Left lung (tissue), 10 donors: ENCODE results near the gene CFD. TPM values are rescaled to one million over a fixed set of nuclear protein-coding genes. Genes with fewer than 3 reads are reported as not detected.

ENCODE experiments used
- ATAC-seq: fragments of 200-7000 bp; cut with Tn5 transposase; one replicate; pipeline ENCODE4 v1.9.1; 2020; ENCODE audit warnings: moderate library complexity
- DNase-seq, 4 donors: peaks; one replicate each; pipeline ENCODE4 v3.0.0-alpha.2; 2013 to 2020
- H3K27ac ChIP-seq, 2 donors: fragments of 200-600 bp; sonication (generic) in 1 of 2; one replicate each; pipeline versions ENCODE4 v1.5.0 to v1.8.0; 2020 to 2021
- H3K27me3 ChIP-seq, 2 donors: fragments of 200-600 bp; sonication (generic) in 1 of 2; one replicate each; pipeline versions ENCODE4 v1.5.0 to v1.8.0; 2020 to 2021
- H3K36me3 ChIP-seq, 2 donors: fragments of 200-600 bp; sonication (generic) in 1 of 2; one replicate each; pipeline versions ENCODE4 v1.5.0 to v1.8.0; 2020 to 2021
- H3K4me1 ChIP-seq, 2 donors: fragments of 200-600 bp; one replicate each; pipeline ENCODE4 v1.8.0; 2021
- H3K4me3 ChIP-seq, 2 donors: fragments of 200-600 bp; sonication (generic) in 1 of 2; one replicate each; pipeline versions ENCODE4 v1.5.0 to v1.8.0; 2020 to 2021; ENCODE audit warnings: mild to moderate bottlenecking in 1 of 2
- H3K9me3 ChIP-seq, 2 donors: fragments of 200-600 bp; sonication (generic) in 1 of 2; one replicate each; pipeline versions ENCODE4 v1.5.0 to v1.8.0; 2020 to 2021
- CTCF ChIP-seq, 2 donors: fragments of 200-600 bp; sonication (generic) in 1 of 2; IDR thresholded peaks; one replicate each; pipeline versions ENCODE4 v1.5.0 to v1.8.0; 2021; ENCODE audit warnings: antibody characterized with exemption in 2 of 2
- intact Hi-C, 2 donors: fragments of 100-400 bp; cut with DNase I; formaldehyde crosslinking; loops; one replicate each; pipeline versions ENCODE4 v1.11.2 to v1.14.2; 2022
- polyA plus RNA-seq, 6 donors: library from polyadenylated mRNA; unstranded; fragments of 120-200 nt; gene quantifications; one replicate each; pipeline ENCODE4 v1.2.1, GENCODE V29; 2013; ENCODE audit not compliant: insufficient read length in 6 of 6
- total RNA-seq, 2 donors: library from RNA; stranded (reverse); fragmentation: NEBNext Ultra II Directional; extraction: Animal tissue kit (Norgen Biotek cat#: 25700); gene quantifications; one replicate each; pipeline ENCODE4 v1.2.1, GENCODE V29; 2021
- donor health status: DM: no; HTN: yes; CAD: no.
- donor health status: DM: no; HTN: no; CAD: no.

Gene CFD
- total and polyA plus RNA-seq, 8 donors: 4.9 to 85.3 (median 10.5) TPM

DNA sequence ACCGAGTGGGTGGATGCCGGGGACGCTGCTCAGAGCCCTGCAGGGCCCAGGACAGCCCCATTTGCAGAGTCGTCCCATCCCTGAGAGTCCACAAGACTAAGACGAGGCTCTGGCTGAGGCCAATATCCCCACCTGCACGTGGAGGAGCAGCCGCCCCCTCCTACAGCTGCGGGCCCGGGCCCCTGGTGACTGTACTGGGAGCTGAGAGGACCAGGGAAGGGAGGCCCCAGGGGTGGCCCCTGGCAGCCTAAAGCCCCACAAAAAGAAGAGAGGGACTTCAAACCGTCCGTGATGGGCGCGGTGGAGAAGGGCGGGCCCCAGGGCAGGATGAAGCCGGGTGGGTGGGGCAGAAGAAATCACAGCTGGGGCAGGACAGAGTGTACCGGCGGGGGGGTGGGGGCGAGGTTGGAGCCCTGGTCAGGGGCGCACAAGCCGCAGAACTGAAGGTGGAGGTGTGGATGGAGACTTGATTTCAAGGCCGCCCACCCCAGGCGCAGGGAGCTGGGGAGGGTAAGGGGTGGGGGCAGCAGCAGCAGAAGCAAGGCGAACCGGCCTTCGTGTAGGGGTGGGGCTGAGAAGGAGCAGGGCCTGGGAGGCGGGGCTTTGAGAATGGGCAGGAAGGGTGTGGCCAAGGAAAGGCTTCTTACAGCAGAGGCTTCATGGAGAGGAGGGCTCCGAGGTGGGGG, 12.9 kb downstream of the CFD start:
- H3K4me3 ChIP-seq: peak overlapping the region in 1 of 2 donors; percentile 18
- peak; percentile 51 for ATAC-seq
- H3K36me3 ChIP-seq: peaks cover 0 to 81% of the 10 kb centered on the region in 2 donors
- intact Hi-C loops: no loop called here
- H3K9me3 ChIP-seq: no peaks in the 10 kb centered on the region
- H3K27ac ChIP-seq: peak overlapping the region in 1 of 2 donors; percentile 61
- TF ChIP-seq CTCF (IDR thresholded peaks at IDR 0.05): no peak
- no peaks in the 10 kb centered on the region for H3K27me3 ChIP-seq
- peaks cover 0 to 25% of the 10 kb centered on the region in 2 donors for H3K4me1 ChIP-seq
- DNase-seq: peak in 1 of 4 donors; percentile 90

- Histone ChIP-seq H3K9me3 (no peaks in the 10 kb centered on the region), H3K27me3 (no peaks in the 10 kb centered on the region), H3K27ac (no peak overlapping the region), H3K36me3 (peaks cover 0 to 75% of the 10 kb centered on the region in 2 donors), H3K4me3 (no peak overlapping the region), H3K4me1 (peaks cover 0 to 25% of the 10 kb centered on the region in 2 donors)
- no peak for TF ChIP-seq CTCF (IDR thresholded peaks at IDR 0.05)
- DNase-seq (peak in 1 of 4 donors; percentile 82), ATAC-seq (peak; percentile 4)
- intact Hi-C loops: no loop called here
Measured at GRCh38 chr19:873084-873483, 13.6 kb downstream of the CFD start.

GRCh38 chr19:873561-874041, 14.1 kb downstream of the CFD start:
- no peaks in the 10 kb centered on the region for H3K9me3 ChIP-seq

GRCh38 chr19:875265-875879, 15.9 kb downstream of the CFD start:
- Histone ChIP-seq H3K9me3 (no peaks in the 10 kb centered on the region), H3K27me3 (no peaks in the 10 kb centered on the region), H3K36me3 (peaks cover 0 to 59% of the 10 kb centered on the region in 2 donors), H3K27ac (no peak overlapping the region), H3K4me1 (peaks cover 0 to 10% of the 10 kb centered on the region in 2 donors), H3K4me3 (no peak overlapping the region)
- no peak for DNase-seq
- ATAC-seq: no peak
- no peak for TF ChIP-seq CTCF (IDR thresholded peaks at IDR 0.05)
- intact Hi-C loops: no loop called here

More at GRCh38 chr19:873561-874041, 14.1 kb downstream of the CFD start:
- peaks cover 0 to 69% of the 10 kb centered on the region in 2 donors for H3K36me3 ChIP-seq
- no peaks in the 10 kb centered on the region for H3K27me3 ChIP-seq
- H3K4me3 ChIP-seq: no peak overlapping the region
- peaks cover 0 to 24% of the 10 kb centered on the region in 2 donors for H3K4me1 ChIP-seq
- intact Hi-C loops: no loop called here
- DNase-seq (no peak), ATAC-seq (no peak)
- no peak for TF ChIP-seq CTCF (IDR thresholded peaks at IDR 0.05)
- no peak overlapping the region for H3K27ac ChIP-seq

DNA sequence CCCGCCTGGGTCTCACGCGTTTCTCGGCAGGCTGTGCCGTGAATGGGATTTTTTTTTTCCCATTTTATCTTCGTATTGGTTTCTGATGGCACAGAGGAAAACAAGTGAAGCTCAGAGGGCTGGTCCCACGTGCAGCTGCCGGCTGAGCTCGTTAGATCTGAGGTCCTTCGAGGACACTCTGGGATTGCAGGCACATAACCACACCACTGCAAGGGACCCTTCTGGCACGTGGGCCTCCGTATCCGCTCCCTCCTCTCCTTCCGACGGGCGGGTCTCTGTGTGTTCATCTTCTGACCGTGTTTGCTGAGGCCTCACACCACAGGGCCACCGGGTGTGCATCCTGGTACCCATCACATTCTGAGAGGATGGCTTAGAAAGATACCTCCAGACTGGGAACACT, 16.6 kb downstream of the CFD start:
- no peak for TF ChIP-seq CTCF (IDR thresholded peaks at IDR 0.05)
- H3K27me3 ChIP-seq: no peaks in the 10 kb centered on the region
- H3K9me3 ChIP-seq: no peaks in the 10 kb centered on the region
- ATAC-seq: no peak
- H3K36me3 ChIP-seq: peaks cover 0 to 59% of the 10 kb centered on the region in 2 donors
- no peak for DNase-seq
- no peak overlapping the region for H3K27ac ChIP-seq
- H3K4me1 ChIP-seq: peaks cover 0 to 10% of the 10 kb centered on the region in 2 donors
- intact Hi-C loops: no loop called here
- H3K4me3 ChIP-seq: no peak overlapping the region
